IPS-NIHi7 (cell line): ENCODE data around the gene CPEB2.

ENCODE experiments used
- DNase-seq: peaks from one replicate; pipeline ENCODE4 v3.0.0; 2012; ENCODE audit warnings: mixed read lengths; ENCODE audit errors: extremely low spot score

Gene CPEB2

DNA sequence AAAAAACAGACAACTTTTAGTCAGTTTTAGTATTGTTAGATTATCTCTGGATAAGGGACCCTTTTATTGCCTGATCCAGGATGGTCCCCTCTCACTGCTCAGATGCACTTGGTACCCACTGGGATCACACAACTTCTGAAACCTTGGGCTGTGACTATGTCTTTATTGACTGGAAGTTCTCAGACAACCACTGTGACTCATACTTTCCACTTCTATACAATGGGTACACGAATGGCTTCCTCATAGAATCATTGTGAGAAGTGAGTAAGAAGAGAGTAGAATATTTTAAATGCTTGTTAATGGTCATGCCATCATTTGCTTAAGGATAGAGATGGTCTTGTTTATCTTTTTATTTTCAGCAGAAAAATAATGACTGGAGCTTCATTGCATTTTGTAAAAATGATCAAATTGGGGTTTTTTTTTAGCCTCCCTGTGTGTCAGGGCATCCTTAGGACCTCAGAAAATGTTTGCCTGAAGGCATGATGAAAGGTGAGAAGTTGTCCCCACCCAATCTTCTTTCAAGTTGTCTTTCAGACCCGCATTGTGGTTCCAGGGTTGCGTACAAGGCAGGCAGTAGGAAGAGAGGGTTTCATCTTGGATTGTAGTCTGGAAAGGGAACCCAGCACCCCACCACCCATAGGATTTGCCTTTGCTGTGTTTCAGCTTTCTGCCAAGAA is 115.1 kb downstream of the CPEB2 start:
- no peak for DNase-seq

GRCh38 chr4:15118292-15118691 is 116.0 kb downstream of the CPEB2 start:
- DNase-seq = no peak
